ENCODE data around the gene HSD17B8.

HSD17B8 gene

DNA sequence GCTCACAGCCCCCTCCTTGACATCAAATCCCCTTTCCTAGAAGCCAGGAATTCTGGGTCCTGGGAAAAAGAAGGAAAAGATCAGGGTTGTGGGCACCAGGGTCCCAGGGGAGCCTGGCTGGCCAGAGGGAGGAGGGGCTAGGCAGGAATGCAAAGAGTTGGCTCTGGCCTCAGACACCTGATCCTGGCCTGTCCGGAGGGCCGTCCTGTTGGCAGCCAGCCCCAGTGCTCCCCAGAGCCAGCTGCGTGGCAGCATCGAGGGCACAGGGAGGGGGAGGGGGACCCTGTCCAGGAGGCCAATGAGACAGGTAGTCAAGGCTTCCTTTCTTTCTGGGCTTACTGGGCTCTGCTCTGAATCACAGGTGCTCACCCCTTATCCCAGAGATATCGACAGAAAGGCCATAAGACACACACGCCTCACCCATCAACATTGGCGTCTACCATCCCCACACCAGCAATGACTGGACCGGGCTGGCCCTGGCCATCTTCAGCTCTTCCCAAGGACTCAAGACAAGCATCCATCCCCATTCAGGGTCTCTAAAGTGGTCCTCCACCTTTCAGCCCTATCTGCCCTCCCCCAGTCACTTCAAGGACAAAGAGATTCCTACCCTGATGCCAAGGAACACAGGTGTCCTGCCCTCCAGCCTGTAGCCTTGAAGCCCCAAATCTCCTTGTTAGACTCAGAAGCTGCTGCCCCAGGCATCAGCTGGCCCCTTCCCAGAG is 12.9 kb upstream of the HSD17B8 start:
- peak in 2 of 56 donors; percentile 7 to 26 for DNase-seq

DNA sequence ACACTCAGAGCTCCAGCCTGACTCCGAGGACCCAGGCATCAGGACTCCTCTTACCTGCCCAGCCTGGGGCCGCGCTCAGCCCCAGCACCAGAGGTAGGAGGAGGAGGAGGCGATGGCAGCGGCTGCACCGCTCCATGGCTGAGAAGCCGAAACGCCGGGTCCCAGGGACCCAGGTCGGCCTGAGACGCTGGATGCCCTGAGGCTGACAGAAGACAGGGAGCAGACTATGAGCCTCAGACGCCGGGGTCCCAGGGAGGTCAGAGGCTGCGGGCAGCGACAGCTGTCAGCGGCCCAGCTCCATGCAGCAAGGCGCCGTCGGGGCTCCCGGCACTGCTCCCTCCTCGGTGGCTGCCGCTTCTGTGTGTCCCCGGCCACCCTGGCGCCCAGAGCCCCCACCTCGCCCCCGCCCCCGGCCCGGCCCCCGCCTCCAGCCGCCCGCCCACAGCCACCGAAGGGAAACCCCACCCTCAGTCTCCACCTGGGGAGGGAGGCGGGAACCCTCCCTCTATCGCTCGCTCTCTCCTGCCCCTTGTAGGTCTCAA is 12.3 kb upstream of the HSD17B8 start, which contains the start of gene COL11A2:
COL11A2 (minus strand) TSS at position 363 of the 542 bp plus-strand sequence; CDS start at position 136, 227 bp downstream.
- DNase-seq, result peak in 1 of 56 donors; percentile 18

- DNase-seq, result peak in 51 of 56 donors; percentile 24 to 86 (median 72)
Measured at GRCh38 chr6:33192671-33193602, 11.5 kb upstream of the HSD17B8 start.

DNA sequence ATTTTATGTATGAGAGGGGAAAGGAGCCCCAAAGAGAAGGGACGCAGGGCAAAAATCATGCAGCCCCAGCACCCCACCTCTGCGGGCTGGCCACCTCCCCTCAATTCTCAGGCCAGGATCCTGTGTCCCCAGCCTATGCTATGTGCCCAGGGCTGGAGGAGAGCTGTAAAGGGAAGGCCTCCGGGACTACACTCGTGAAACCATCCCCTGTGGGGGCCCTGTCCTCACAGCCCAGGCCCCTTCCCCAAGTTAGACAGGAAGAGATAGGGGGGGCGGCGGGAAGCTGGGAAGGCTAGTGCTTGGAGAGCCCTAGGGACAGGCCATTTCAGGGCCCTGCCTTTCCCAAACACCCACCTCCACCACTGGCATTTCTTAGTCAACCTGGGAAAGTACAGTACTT is 10.8 kb upstream of the HSD17B8 start:
- DNase-seq, result peak in 2 of 56 donors; percentile 40 to 41

DNA sequence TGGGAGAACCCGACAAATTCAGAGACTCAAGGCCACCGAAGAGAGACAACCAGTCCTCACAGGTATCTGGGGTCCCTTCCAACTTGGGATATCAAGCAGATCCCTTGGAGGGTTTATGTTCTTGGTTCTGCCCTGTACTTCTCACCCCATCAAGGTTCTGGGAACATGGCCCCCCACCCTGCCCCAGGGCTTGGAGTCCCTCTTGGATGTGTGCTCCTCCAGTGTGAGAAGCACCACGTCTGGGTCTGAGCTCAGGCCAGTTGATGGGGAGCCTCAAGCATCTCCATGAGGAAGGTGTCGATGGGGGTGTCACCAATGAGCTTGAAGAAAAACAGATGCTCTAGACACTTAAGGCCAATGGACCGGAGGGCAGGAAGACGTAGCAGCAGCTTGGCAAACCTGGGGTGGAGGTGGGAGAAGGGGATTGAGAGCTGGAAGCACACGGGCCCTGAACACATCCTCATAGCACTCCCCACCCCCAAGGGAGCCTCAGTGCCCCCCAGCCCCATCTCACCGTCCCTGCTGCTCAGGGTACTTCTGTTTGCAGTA is 9.9 kb upstream of the HSD17B8 start:
- DNase-seq, result no peak

DNA sequence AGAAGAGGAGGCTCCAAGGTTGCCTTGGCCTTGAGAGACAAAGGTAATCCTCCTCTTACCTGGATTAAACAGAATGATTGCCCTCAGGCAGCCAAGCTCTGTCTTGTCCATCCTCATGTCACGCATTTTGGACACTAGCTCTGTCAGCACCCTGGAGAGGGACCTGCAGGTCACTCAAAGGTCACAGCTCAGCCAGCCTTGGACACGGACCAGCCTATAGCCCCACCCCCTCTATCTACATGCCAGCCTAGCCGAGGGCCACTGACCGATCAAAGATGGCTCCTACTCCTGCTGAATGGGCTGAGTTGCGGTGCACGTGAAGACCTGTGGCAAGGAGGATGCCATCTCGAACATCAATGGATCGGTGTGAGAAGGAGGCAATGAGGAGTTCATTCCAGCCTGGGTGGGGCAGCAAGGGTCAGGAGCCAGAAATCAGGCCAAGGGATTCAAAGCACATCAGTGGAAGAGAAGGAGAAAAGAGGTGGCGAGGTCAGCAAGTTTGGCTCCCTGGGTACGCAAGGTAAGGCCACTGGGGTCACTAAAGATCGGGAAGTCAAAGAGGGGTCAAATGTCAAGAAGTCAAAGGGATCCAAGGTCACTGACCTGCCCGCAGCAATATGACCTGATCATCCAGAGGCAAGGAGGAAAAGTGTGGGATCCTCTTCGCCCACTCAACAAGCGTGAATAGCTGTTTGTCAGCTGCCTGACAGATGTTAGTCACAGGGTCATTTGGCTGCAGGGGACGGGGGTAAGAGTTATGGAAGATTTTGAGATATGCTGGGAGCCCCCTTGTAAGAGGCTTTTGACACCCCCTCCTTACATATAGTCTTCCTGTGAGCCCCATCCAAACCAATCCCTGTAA is 8.9 kb upstream of the HSD17B8 start:
- no peak for DNase-seq

DNA sequence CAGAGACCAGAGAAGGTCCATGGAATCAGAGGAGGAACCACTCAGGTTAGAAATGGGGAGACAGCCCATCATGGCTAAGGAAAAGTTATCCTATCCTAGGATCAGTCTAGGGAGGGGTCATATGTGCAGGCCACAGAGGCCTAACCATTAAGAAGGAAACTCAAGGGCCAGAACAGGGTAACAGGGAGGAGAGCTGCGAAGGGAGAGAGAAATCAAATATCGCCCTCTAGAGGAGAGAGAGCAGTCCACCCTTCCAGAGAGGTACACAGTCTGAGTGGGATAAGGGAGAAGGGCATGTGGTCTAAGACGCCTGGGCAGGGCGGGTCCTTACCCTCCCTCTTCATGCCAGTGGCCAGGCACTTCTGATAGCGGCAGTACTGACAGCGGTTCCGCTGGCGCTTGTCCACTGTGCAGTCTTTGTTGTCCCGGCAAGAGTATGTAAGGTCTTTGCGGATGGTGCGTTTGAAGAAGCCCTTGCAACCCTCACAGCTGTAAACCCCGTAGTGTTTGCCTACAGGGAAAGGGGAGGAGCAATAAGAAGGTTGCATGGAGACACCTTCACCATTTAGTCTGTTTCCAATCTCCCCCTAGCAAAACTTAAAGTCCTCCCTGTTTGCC is 6.9 kb upstream of the HSD17B8 start:
- peak in 18 of 56 donors; percentile 8 to 48 (median 20) for DNase-seq

DNA sequence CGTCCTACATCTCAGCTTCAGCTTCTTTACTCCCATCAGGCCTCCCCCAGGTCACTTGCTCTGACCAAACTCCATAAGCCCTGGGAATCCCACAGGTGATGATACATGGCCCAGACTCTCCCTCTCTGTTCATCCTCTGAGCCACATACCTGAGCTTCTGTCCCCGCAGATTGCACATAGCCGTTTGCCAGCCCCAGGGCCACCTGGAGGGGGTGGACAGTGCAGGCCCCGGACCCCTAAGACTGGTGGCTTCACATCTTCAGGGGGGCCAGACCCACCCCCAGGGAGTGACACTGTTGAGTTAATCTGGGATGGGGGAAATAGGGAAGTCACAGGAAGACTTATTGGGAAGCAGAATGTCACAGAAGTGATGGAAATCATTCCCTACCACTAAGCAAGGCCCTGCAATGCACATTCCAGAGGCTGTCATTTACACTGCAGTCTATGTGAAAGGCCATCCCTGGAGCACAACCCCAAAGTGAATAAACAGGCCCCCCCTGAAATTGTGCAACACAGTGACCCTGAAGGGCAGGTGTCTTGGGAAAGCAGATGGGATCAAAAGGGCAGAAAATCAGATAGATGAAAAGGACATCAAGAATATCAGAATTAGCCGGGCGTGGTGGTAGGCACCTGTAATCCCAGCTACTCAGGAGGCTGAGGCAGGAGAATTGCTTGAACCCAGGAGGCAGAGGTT is 6.1 kb upstream of the HSD17B8 start:
- no peak for DNase-seq

DNA sequence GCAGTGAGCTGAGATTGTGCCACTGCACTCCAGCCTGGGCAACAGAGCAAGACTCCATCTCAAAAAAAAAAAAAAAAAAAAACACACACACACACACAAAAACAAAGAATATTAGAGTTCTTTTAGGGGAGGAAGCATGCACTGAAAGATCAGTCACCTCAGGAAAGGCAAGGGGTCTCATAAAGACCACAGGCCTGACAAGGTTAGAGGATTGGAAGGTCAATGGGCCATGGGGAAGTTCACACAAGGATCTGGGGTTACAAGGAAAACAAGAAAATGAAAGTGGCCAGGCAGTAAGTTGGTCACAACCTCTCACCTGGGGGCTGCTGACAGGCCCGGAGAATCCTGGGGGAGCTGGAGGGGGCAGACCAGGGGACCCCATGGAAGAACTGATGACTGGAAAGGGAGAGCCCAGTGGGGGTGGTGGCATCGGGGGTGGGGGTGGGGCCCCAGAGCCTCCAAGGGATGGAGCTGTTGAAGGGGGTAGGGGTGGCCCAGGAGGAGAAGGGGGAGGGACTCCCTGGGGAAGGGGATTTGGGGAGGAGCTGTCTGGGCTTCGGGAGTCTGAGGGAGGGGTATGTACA is 5.5 kb upstream of the HSD17B8 start:
- no peak for DNase-seq

DNA sequence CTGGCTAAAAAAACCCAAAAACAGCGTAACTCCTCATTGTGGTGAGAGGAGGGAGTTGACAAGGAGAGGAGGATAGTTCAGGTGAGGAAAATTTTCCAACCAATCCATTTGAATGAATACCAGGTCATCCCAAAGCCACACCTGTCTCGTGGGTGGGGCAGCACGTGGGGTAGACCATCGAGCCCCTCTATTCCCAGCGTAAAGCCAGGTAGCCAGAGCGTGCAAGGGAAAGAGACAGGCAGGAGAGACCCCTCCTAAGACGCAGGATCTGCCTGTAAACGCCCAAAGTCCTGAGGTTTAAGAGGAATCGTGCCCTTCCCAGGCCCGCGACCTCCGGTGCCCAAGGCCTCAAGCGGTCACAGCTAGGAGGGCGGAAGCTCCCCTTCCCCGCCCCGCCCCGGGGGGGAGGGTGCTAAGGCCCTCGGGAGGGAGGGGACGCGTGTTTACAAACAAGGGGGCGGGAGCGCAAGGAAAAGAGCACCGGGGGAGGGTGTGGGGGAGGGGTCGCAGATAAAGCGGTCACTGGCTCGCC is 4.7 kb upstream of the HSD17B8 start:
- peak in 11 of 56 donors; percentile 50 to 82 (median 77) for DNase-seq

- DNase-seq, result peak; percentile 74 to 99 (median 97)
Measured at GRCh38 chr6:33200219-33201146, 4.0 kb upstream of the HSD17B8 start, which contains the start of the genes RXRB and SLC39A7. RXRB (minus strand) TSS chr6:33200665; CDS start chr6:33200476, 189 bp downstream. SLC39A7 (plus strand) TSS chr6:33200867; CDS start chr6:33201246, 379 bp downstream.

GRCh38 chr6:33201147-33201545 is 3.3 kb upstream of the HSD17B8 start:
- DNase-seq, result no peak

- DNase-seq, result no peak
Measured at GRCh38 chr6:33201935-33202334, 2.5 kb upstream of the HSD17B8 start.

- DNase-seq, result no peak
Measured at GRCh38 chr6:33202799-33203198, 1.7 kb upstream of the HSD17B8 start.

- DNase-seq, result no peak
Measured at GRCh38 chr6:33203443-33204164, 851 bp upstream of the HSD17B8 start.

DNA sequence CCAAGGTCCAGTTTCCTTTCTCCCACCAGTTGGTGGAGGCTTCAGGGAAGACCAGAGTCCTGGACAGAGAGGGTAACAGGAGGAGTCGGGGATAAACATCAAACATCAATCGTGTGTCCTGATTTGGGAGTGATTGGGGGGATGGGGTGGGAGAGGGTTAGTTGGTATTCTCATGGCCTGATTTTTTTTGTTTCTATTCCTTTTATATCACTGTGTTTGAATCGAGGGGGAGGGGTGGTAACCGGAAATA is 365 bp upstream of the HSD17B8 start:
- DNase-seq, result no peak

Measured in nucleus accumbens (tissue), 56 donors.